Glomerular visceral epithelial cell (primary cell): Measurements from ENCODE around the gene MMP19.
A peak's percentile ranks its signal among the peaks of the same experiment; 100 is the strongest.
"Not testable (repeated sequence)": the region's sequence is repeated elsewhere in the genome, so short reads cannot be mapped to it uniquely, and the experiment has no call there.

Experiments
- DNase-seq: peaks from one replicate; pipeline ENCODE4 v3.0.0-alpha.2; 2016; ENCODE audit errors: extremely low spot score

Gene MMP19

DNA sequence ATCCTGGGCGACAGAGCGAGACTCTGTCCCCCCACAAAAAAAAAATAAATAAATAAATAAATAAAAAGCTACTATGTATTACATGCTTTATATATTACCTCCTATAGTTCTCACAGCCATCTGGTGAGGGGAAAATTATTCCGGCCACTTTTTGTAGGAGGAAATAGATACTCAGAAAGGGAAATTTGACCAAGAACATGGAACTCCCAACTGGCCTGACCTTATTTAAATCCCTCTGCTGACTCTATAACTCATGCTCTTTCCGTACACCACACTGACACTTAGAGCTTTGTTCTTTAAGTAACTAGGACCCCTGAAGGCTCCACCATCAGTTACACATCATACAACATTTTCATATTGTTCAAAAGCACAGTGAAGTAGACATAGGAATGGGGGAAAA, 2.2 kb upstream of the MMP19 start:
- no peak for DNase-seq

DNA sequence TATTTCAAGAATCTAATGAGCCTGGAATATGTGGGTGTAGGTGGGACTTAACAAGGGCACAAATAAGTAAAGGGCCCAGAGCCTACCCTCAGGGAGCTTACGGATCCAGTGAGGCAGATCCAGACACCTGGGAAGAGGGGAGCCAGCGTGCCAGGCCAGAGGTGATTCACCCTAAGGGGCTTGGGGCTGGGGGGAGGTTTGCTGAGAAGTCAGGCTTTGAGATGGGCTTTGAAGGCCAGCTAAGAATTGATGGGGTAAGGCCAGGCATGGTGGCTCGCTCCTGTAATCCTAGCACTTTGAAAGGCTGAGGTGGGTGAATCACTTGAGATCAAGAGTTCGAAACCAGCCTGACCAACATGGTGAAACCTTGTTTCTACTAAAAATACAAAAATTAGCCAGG, 695 bp upstream of the MMP19 start:
- no peak for DNase-seq

DNA sequence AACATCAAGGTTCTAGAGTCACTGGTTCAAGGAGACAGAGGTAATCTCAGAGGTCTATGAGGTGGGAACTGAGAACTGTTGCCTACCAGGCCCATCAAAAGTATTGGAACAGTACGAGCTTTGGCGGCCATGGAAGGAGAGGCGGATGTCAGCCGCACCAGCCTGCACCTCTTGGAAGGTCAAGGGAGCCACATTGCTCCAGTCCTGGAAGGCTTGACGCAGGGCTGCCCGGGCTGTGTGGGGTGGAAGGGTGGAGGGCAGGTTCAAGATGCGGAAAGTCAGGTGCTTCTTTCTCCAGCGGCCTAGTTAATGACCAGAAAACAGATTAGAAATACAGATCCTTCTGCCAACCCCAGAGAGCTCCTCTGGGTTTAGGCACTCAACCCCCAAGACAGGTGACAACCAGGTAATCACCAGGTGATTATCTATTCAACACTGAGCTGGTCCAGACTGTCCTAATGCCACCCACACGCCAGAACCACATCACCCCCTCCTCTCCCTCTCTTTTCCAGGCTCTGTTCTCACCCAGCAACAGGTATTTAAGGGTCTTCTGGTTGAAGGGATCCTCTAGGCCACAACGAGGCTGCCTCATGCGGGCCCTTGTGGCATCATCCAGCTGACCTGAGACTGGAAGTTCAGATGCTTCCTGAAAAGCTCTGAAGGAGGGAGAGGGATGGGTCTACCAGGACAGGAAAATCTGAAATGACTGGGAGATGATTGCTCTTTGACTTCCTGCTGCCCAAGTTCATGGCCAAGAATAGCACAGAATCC, 2.0 kb downstream of the MMP19 start:
- no peak for DNase-seq

DNA sequence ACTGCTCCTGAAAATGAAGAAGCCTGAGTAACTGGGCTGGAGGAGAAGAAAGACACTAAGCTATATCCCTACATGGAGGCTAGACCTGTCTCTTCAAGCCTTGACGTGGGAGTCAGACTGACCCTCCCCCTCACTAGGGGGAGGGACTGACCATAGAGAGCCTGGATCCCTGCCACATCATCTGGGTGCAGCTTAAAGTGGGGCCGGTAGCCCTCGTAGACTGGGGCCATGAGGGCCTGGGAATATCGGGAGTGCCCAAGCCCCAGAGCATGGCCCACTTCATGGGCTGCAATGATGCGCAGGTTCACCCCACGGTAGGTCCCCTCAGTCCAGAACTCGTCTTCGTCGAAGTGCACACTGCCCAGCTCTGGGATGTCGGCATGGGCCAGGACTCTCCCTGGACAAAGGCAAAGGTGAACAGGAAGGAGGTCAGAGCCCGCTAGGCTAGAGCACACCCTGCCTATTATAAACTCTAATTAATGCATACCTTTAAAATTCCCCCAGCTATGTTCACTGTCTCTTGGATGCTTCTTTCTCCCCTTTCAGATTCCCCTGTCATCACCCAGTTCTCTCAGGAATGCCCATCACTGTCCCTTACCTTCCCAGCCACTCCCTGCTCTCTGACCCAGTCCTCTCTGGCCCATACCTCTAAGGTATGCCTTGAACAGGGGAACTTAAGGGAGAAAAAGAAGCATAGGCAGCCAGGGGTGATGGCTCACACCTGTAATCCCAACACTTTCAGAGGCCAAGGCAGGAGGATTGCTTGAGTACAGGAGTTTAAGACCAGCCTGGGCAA, 3.2 kb downstream of the MMP19 start:
- DNase-seq: no peak

DNA sequence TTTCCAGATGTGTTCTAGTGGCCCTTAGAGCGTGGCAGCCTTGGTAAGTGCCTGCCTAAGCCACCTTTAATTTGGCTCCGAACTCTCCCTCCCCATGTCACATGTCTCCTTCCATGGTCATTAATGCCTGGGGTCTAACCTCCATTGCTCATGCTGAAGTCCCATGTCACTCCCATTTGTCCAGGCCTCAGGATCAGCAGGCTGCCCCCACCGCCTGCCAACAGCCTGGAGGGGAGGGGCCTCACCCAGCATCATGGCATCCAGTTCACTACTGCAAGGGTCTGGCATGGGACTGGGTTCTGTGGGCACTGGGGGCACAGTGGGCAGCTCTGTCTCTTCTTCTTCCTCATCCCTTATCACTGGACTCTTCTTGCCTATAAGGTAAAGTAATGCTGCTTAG, 4.4 kb downstream of the MMP19 start:
- DNase-seq: no peak

DNA sequence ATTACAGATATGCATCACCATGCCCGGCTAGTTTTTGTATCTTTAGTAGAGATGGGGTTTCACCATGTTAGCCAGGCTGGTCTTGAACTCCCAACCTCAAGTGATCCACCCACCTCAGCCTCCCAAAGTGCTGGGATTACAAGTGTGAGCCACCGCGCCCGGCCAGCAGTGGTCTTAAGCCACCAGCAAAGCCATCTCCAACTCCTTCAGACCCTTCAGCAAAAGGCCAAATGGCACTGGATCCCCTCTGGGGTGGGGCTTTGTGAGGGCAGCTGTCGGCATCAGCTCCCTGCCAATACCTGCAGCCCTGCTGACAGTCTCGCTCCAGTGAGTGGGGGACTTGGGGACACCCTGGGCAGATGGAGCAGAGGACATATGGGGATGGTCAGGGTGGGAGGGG, 8.3 kb downstream of the MMP19 start:
- not testable (repeated sequence) for DNase-seq

DNA sequence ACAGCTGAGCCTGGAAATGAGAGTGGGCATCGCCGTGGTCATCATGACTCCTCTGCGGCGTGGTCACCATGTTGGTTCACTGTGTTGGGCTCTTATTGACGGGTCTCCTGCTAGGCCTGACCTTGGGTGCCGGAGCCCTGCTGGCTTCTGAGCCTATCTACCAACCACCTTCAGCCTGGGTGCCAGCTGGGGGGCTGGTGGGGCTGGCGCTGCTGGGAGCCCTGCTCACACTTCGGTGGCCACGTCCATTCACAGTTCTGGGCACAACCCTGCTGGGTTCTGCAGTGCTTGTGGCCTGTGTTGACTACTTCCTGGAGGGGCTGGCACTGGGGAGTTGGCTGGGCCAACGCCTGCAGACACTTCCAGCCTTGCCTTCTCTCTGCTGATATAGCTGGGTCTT, 9.7 kb downstream of the MMP19 start:
- DNase-seq: no peak

DNA sequence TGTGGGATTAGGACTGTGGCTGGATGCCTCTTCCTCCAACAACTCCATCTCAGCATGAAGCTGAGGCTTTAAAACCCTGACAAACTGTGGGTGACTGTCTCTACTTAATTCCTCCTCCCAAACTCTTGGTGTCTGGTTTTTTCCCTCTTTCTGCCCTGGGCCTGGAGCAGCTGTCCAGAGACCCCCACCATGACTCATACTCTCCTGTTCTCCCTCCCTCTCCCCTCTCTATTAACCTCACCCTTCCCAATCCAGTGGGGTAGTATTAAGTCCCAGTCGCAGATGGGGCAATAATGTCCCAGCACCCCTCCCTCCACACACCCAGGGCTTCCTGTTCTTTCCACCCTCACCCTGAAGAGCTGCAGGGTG, 11.3 kb downstream of the MMP19 start:
- DNase-seq: no peak

DNA sequence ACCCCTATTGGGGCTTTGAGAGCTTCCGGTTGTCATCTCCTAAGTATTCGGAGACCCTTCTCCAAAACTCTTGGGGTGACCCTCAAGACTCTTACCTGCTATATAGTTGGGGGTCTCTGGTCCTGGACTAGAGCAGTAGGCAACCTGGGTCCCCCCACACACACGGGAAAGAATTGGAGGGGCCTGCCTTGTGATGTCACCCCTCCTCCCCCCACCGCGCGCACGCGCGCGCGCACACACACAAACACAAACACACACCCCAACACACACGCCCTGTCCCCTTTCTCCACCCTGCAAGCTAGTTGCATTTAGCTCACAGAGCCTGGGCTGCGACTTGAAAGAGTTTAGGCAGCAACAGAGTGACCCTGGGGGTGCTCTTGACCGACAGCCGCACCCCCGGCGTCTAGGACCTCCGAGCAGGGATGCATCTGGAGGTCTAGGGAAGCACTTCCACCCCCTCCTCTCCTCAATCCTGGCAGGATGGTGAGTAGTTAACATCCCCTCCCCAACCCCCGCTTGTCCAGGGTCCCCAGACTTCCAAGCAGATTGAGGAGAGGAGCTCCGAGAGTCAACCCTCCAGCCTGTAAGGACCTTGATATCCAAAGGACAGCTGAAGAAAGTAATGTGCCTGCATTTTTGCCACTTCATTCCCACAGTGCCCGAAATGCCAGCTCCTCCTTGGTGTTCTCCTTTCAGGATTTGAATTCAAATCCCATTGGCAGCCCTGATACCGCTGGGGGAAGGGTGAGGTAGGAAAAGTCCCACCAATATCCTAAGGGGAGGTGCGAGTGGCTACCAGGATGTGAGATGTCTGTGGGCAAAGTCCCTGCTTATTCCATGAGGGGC, 11.9 kb downstream of the MMP19 start:
- DNase-seq: peak; percentile 32

DNA sequence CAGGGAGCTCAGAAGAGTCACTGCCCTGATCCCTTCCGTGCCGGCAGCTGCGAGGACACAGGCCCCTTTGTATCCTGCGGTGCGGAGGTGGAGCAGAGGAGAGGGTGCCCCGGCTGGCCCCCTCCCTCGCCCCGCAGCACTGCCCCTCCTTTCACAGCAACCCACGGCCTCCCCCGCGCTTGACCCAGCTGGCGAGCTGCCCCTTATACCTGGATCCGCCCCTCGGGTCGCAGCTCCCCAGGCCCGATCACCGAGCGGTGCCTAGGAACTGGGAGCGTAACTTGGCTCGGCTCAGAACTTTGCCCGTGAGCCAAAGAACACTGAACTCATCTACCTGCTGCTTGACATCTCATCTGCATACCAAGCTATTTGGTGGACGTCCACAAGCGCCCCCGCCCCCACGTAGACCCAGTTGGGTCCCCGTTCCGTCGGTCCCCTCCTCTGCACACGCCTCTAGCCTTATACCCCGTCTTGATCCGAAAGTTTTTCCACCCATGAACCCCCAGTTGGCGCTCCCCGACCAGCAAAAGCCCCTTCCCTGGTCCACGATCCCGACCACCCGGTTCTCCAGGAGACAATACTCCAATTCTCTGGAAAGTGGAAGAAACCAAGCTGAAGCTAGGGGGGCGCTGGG, 12.7 kb downstream of the MMP19 start:
- peak; percentile 11 for DNase-seq

DNA sequence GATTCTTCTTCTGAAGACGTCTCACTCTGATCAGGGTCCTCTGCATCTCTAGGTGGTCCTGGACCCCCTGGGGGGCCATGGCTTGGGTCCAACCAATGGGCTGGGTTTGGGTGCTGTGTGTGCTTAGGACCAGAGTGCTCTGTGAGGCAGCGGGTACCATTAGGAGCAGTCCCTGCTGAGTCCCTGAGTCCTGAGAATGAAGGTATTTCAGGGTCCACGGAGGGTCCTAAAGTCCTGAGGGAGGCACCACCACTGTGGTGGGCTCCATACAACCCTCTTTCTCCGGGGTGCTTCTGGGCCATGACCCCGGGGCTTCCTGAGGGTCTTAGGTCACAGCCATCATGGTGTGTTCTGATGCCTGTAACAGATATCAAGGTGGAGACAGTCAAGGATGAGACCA, 14.4 kb downstream of the MMP19 start:
- no peak for DNase-seq

DNA sequence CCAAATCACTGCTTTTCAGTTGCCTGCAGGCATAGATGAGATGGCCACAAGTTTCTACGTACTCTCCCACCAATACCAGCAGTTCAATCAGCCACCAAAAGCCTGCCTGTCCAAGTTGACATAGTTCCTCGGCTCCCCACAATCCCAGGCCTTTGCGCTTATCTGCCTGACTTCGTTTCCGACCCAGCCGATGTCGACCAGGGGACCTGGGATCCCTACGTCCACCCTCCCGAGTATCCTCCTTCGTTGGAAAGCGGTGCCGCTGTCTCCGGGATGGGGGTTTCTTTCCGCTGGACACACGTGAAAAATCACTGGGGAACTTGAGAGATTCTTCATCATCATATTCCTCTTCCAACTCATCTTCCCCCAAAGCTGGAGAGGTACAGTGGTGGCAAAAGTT, 14.9 kb downstream of the MMP19 start:
- DNase-seq: no peak

DNA sequence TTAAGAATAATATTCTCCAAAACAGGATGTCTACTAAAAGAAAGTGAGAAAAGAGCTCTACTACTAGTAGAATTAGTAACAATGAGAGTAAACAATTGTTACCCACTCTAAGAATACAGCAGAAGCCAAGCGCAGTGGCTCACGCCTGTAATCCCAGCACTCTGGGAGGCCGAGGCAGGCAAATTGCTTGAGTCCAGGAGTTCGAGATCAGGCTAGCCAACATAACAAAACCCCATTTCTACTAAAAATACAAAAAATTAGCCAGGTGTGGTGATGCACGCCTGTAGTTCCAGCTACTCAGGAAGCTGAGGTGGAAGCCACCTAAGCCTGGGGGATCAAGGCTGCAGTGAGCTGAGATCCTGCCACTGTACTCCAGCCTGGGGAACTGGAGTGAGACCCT, 18.0 kb downstream of the MMP19 start:
- DNase-seq: no peak

DNA sequence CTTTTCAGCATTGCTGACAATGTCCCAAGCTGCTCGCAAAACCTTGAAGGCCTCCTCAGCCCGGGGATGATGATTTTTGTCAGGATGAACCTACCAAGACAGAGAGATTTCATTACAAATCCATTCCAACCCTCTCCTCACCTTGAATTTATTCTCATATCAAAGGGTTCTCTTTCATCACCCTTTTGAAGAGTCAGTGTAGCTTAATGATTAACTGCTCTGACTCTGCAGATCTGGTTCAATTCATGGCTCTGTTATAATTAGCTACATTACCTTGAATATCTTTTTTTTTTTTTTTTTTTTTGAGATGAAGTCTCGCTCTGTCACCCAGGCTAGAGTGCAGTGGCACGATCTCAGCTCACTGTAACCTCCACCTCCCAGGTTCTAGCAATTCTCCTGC, 19.3 kb downstream of the MMP19 start:
- no peak for DNase-seq

DNA sequence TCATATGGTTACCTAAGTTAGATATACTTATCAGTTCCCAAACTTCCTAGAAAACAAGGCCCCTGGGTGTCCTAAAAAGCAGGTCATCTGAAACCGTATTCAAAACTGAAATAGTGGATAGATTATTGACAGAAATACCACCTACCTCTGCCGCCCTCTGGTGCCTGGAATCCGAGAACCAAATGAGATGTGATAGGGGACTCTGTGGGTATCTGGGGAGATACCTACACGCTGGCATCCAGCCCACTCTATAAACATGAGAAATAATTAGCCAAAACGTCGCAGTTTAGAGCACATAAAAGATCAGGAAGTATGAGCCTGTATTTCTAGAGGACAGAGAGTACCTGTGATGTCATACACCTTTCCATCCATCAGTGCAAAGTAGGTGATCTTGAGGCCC, 20.5 kb downstream of the MMP19 start:
- DNase-seq: peak; percentile 33

DNA sequence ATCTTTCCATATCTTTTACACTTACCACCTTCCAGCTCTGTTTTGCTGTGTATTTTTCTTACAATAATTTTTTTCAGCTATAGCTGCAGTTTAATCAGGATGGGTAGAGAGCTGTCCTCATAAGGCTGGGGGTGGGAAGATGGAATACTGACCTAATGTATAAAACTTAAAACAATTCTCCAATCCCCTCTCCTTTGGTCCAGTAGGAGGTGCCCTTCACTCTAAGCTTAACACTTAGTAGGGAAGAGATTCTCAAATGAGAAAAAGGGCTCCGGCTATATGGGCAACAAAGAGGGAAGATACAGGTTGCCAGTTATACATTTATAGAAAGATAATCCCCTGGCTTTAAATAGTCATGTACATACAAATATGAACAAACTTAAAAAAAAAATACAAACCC, 22.1 kb downstream of the MMP19 start:
- peak; percentile 16 for DNase-seq

DNA sequence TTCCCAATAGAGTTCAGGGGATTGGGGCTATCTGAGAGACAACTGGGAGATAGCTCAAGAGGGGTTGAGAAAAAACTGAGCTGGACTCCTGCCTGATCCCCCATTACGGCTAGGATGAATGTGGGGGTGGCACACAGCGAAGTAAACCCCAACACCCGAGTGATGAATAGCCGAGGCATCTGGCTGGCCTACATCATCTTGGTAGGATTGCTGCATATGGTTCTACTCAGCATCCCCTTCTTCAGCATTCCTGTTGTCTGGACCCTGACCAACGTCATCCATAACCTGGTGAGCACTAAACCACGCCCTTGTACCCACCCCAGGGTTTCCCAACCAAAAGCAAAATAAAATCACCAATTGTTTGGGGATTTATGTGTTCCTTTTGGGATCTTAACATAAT, 23.9 kb downstream of the MMP19 start:
- DNase-seq: no peak

DNA sequence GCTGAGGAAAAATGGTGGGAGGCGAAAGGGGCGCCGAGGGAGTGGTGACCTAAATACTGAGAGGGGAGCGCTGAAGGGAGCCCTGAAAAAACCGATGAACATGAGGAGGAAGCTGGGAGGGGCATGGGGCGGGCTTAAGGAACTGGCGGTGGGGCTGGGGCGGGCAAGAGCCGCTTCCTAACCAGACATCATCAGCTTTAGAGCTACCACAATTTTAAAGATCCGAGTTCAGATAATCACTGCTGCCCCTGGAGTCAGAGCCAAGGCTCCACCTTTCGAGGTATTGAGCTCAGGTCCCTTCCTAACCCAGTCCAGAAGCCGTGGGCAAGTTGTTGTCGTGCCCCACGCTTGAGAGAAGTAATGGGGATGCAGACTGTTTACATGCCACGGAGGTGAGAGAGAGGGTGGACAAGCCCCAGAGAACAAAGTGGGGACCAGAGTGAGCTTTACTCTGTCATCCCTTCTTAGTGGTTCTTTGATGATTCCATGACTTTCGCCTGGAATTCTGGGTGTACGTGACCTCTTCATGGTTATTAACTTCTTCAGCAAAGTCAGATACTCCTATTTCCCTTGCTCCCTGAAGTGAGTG, 24.5 kb downstream of the MMP19 start:
- DNase-seq: no peak

DNA sequence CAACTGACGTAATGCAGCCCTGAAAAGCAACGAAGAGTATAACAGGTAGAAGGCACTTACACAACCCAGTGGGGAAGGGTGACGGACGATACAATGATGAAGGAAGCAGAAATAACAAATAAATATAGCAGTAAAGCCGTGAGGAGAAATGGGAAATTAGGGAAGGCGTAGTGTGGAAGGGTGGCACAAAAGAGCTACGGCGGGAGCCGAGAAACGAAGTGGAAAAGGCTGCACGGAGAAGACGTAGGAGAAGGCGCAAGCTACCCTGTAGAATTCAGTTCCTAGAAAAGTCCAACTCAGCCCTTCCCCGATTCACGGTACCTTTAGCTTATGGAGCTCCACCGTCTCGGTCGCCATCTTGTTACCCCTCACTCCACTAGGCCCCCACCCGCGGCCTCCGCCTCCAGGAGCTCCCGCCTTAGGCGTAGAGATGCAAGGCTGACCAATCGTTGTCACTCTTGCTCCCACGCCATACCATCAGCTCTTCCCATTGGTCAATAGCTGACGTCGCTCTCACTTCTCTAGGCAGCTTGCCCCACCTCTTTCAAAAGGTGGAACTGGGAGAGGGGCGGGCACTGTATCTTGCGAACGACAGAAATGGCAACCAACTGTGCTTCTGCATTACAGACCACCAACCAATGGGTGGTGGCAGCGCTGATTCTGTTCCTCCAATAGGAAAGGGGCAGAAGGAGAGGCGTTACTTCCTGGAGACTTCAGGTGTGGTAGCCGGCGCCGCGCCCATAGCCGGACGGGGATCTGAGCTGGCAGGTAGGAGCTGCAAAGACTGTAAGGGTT, 25.2 kb downstream of the MMP19 start, which contains the start of the genes ORMDL2 and SARNP:
Gene ORMDL2, plus strand, starts transcription at position 697 of the 795 bp plus-strand sequence. CDS start 959 bp downstream, outside the sequence.
Gene SARNP, minus strand, starts transcription at position 380 of the 795 bp plus-strand sequence. Its CDS starts 23 bp downstream, at position 357.
- peak; percentile 99 for DNase-seq

DNA sequence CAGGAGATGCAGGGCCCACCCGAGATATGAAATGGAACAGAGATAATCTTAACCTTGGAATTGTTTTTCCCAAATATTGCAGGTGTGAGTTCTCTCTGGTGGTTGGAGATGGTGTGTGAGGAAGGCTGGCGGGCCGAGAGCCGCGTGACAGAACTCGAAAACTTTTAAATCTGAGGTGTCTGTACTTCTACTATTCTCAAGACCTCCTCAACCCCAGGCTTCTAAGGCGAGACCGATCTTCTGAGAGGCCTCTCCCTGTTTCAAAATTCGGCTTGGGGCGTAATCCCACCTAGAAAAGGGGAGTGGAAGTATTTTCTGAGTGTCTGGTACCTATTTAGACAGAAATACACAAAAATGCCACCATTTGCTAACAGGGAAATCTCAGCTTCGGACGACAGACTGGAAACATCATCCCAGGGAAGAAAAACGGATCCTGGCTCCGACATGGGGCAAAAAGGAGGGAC, 25.8 kb downstream of the MMP19 start:
- peak; percentile 16 for DNase-seq
